Sigmoid colon (tissue), 4 donors: ENCODE measurements around the gene KIAA0586.

Source experiments
- CTCF ChIP-seq, 4 experiments: fragments of 450-650 bp in 3 of 4; fragments of 200-600 bp in 1 of 4; IDR thresholded peaks; one replicate each; pipeline ENCODE4 v1.5.1; 2016 to 2019; ENCODE audit warnings: antibody characterized with exemption in 4 of 4, mild to moderate bottlenecking in 3 of 4, moderate library complexity in 2 of 4
- EP300 ChIP-seq, 4 donors: sonication (generic); formaldehyde crosslinking; IDR thresholded peaks; one replicate each; pipeline ENCODE4 v1.6.1; 2017; ENCODE audit warnings: antibody characterized with exemption in 4 of 4
- POLR2A ChIP-seq, 2 donors: fragments of 450-650 bp; IDR thresholded peaks; one replicate each; pipeline ENCODE4 v1.6.1; 2016; ENCODE audit warnings: antibody characterized with exemption in 2 of 2, mild to moderate bottlenecking in 2 of 2, moderate library complexity in 2 of 2
- POLR2AphosphoS5 ChIP-seq, 4 donors: sonication (generic); formaldehyde crosslinking; IDR thresholded peaks; one replicate each; pipeline ENCODE4 v1.6.1; 2017; ENCODE audit warnings: antibody characterized with exemption in 4 of 4

GRCh38 chr14:58415636-58416547 lies 11.6 kb upstream of the KIAA0586 start:
- TF ChIP-seq CTCF (IDR thresholded peaks at IDR 0.05) (no peak), POLR2AphosphoS5 (IDR thresholded peaks at IDR 0.05) (no peak), EP300 (IDR thresholded peaks at IDR 0.05) (no peak), POLR2A (IDR thresholded peaks at IDR 0.05) (no peak)
